Measurements from ENCODE around the gene ATP10A.

Gene ATP10A

DNA sequence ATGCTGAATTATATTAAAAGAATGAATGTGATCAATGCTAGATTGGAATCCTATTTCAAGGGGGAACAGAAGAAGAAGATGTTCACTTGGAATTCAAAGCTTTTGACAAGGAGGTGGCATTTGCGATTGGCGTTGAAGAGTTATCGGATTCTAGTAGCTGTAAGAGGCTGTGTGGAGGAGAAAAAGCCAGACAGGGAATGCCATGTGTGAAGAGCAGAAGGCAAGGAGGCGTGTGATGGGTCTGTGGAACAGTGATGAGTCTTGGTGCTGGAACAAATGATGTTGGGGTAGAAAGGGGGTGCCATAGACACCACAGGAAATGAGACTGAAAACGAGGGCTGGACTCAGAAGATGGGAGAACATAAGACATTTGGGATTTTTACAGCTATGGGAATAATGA, 30.5 kb upstream of the ATP10A start:
- DNase-seq (ENCODE audit: low spot score): no peak
- TF ChIP-seq, protein P1, sequence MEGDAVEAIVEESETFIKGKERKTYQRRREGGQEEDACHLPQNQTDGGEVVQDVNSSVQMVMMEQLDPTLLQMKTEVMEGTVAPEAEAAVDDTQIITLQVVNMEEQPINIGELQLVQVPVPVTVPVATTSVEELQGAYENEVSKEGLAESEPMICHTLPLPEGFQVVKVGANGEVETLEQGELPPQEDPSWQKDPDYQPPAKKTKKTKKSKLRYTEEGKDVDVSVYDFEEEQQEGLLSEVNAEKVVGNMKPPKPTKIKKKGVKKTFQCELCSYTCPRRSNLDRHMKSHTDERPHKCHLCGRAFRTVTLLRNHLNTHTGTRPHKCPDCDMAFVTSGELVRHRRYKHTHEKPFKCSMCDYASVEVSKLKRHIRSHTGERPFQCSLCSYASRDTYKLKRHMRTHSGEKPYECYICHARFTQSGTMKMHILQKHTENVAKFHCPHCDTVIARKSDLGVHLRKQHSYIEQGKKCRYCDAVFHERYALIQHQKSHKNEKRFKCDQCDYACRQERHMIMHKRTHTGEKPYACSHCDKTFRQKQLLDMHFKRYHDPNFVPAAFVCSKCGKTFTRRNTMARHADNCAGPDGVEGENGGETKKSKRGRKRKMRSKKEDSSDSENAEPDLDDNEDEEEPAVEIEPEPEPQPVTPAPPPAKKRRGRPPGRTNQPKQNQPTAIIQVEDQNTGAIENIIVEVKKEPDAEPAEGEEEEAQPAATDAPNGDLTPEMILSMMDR (IDR thresholded peaks at IDR 0.05; ENCODE audit: extremely low read depth, missing control alignments): no peak

DNA sequence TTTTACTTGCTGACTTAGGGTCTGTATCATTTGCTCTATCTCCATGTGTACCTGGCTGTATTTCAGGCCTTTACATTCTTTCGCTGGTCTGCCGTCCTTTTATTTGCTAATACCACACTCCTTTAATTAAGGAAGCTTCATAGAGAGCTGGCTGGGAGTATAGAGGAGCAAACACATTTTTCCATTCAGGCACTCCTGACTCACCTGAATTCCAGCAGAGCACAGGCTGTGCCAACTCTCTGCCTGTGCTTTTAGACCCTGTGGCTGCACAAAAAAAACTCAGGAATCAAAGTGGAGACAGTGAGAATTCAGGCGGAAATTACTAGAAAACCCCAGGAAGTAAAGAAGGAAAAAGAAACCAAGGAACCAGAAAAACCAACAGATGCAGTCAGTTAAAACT, 29.0 kb upstream of the ATP10A start:
- DNase-seq (ENCODE audit: low spot score): no peak
- TF ChIP-seq, protein P1 (IDR thresholded peaks at IDR 0.05; ENCODE audit: extremely low read depth, missing control alignments): no peak

DNA sequence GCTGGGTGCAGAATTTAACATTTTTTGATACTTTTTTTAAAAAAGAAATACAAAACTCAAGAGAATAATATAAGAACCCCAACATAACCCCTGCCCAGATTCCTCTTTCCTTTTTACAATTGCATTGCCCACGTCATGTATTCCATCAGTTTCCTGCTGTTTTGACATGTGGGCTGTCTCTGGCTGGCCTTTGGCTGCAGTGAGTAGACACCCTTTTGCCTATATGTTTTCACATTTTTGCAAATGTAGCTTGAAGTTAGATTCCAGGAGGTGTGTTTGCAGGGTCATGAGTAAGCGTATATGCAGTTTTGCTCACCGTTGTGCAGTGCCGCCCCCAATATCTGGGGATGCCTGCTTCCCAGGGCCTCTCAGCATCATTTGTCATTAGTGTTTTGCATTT, 28.0 kb upstream of the ATP10A start:
- TF ChIP-seq, protein P1 (IDR thresholded peaks at IDR 0.05; ENCODE audit: extremely low read depth, missing control alignments): no peak
- DNase-seq (ENCODE audit: low spot score): no peak

DNA sequence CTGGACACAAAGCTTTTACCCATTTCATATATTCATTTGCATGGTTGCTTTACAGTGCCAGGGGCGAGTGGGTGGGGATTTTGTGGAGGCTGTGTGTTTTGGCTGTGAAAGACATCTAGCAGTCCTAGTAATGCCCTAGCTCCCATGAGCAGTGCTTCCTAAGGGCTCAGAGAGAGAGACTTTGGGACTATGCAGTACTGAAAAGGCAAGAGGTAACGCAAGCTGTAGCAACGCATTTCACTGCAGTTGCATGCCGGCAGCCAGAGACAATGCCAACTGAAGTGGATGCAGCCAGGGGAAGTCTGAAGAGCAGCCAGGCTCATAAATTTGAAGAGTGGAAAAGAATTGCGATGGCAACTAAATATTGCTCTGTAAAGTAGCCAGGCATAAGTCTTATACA, 27.4 kb upstream of the ATP10A start:
- TF ChIP-seq, protein P1 (IDR thresholded peaks at IDR 0.05; ENCODE audit: extremely low read depth, missing control alignments): no peak
- no peak for DNase-seq (ENCODE audit: low spot score)

DNA sequence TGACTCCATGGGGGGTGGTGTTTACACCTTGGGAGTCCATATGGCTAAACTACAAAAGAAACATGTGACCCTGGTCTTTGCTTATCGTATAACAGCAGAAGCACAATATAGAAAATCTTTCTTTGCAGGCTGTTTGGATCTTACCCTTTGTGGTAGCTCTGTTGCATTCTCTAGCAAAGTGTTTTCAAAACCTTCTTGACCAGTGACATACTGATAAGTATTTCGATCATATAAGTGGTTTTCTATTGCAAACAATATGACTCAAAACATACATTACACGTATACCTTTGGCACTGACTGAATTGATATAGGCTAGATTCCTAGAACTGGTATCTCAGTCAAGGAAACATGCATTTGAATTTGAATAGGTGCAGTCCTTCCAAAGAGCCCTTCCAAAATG, 24.7 kb upstream of the ATP10A start:
- no peak for DNase-seq (ENCODE audit: low spot score)

DNA sequence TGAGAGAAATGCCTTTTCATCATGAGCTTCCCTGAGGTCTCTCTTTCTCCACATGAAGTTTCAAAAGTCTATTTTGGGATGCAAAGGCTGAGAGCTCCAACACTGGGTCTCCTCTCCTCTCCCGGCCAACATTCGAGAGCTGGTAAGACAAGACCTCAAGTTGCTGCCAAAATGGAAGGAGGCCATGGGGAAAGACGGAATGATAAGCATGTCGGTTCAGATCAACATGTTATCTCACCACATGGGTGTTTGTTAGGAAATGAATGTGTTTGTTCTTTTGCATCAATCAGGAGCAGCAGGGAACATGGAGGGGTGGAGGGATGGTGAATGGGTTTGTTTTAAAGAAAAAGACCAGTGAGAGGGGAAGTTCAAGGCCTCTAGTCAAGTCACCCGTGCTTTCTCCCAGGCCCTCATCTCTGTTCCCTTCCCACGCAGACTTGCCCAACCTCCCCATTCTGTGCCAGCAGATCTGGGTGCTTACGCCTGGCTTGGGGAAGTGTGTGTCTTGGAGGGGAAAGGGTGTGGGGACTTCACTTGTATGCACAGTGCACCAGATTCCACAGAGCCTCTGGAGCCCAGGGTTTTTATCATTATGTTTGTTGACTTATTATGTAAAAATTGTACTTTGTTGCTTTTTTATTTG, 23.5 kb upstream of the ATP10A start:
- TF ChIP-seq, protein P1 (IDR thresholded peaks at IDR 0.05; ENCODE audit: extremely low read depth, missing control alignments): no peak
- no peak for DNase-seq (ENCODE audit: low spot score)

More for the DNA sequence above, 24.7 kb upstream of the ATP10A start:
- TF ChIP-seq, protein P1 (IDR thresholded peaks at IDR 0.05; ENCODE audit: extremely low read depth, missing control alignments): no peak

DNA sequence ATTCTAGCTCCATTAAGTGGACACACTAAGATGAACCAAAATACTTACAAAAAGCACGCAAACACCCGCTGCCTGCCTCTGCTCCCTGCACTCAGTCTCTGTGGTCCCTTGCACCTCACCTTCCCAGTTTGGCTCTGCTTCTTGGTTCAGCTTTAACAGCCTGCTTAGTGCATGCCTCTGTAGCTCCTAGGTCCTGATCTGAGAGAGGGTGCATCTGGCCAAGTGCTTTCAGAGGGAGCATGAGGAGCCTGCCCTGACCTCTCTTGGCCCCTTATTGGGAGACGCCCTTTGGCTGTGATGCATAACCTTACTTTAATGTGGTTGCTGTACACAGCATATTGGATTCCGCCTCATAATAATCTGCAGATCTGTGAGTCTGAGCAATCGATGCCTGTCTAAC, 21.2 kb upstream of the ATP10A start:
- TF ChIP-seq, protein P1 (IDR thresholded peaks at IDR 0.05; ENCODE audit: extremely low read depth, missing control alignments): no peak
- DNase-seq (ENCODE audit: low spot score): no peak
